Activated B cell treated with CpG ODN at 0.5 μM for 24 hours (primary cell): ENCODE results near the gene MBD6. TPM values are rescaled to one million over a fixed set of nuclear protein-coding genes. Genes with fewer than 3 reads are reported as not detected.

Experiments
- ATAC-seq: fragments of 200-7000 bp; cut with Tn5 transposase; one replicate; pipeline ENCODE4 v1.10.0; 2021; ENCODE audit warnings: low read depth, mild to moderate bottlenecking, moderate library complexity
- CTCF ChIA-PET: fragments of 350-600 bp; sonication (Branson Sonifier 250); formaldehyde crosslinking; loops from one replicate; lab custom pipeline; 2021; ENCODE audit warnings: antibody characterized with exemption; lab: Charles Lee
- POLR2A ChIA-PET: fragments of 350-600 bp; sonication (Branson Sonifier 250); formaldehyde crosslinking; loops from one replicate; lab custom pipeline; 2021; ENCODE audit warnings: antibody characterized with exemption; lab: Charles Lee
- DNase-seq: peaks from one replicate; pipeline ENCODE4 v3.0.0; 2022
- H3K27ac Mint-ChIP-seq: one replicate; pipeline ENCODE4 v1.8.0; 2020; ENCODE audit warnings: mixed read lengths
- H3K27me3 Mint-ChIP-seq: one replicate; pipeline ENCODE4 v1.8.0; 2021; ENCODE audit warnings: mixed read lengths
- H3K36me3 Mint-ChIP-seq: one replicate; pipeline ENCODE4 v1.8.0; 2021; ENCODE audit warnings: low read depth, mixed read lengths
- H3K4me1 Mint-ChIP-seq: one replicate; pipeline ENCODE4 v1.8.0; 2021; ENCODE audit warnings: mixed read lengths
- H3K4me3 Mint-ChIP-seq: one replicate; pipeline ENCODE4 v1.8.0; 2020; ENCODE audit warnings: mild to moderate bottlenecking, mixed read lengths
- H3K9me3 Mint-ChIP-seq: one replicate; pipeline ENCODE4 v1.8.0; 2020; ENCODE audit warnings: mixed read lengths
- CTCF ChIP-seq: fragments of 200-600 bp; IDR thresholded peaks from one replicate; pipeline ENCODE4 v1.8.0; 2022; ENCODE audit warnings: antibody characterized with exemption, mild to moderate bottlenecking
- intact Hi-C: fragments of 100-400 bp; cut with micrococcal nuclease; formaldehyde crosslinking; loops from one replicate; pipeline ENCODE4 v1.15.1; 2024
- total RNA-seq: library from RNA; stranded (reverse); gene quantifications from 2 replicates; pipeline ENCODE4 v1.2.3, GENCODE V29; 2022

Gene MBD6
- total RNA-seq, 1 donor from 2014 or later: 105 TPM

GRCh38 chr12:57546438-57547287, 24.0 kb downstream of the MBD6 start, which contains the start of gene DCTN2:
DCTN2 (minus strand) TSS chr12:57547192; CDS start chr12:57547063, 129 bp downstream.
- Mint-ChIP-seq H3K36me3 (peaks cover 20% of the 10 kb centered on the region), H3K4me3 (peak within 1 kb of the TSS; percentile 99), H3K27ac (peak within 1 kb of the TSS; percentile 84), H3K27me3 (peaks cover 10% of the 10 kb centered on the region), H3K4me1 (peaks cover 36% of the 10 kb centered on the region), H3K9me3 (no peaks in the 10 kb centered on the region)
- ChIA-PET POLR2A (interaction anchor here (0.6 to 2.6 kb wide), 11 partner anchors 12 to 88 kb away, joined by 3 to 18 read pairs (median 5); partner anchors contain the start of genes ARHGAP9, DDIT3, GLI1 and MBD6), CTCF (interaction anchor here (1.2 to 1.3 kb wide), 2 partner anchors 37 to 88 kb away, joined by 3 read pairs; no protein-coding TSS in a partner anchor)
- ATAC-seq: peak; percentile 97
- peak; percentile 81 for DNase-seq
- no peak for TF ChIP-seq CTCF
- intact Hi-C loops: loop anchor here (1.0 kb wide), 4 partner anchors 24 to 148 kb away; partner anchors contain the start of genes GLI1, MBD6 and OS9

- TF ChIP-seq CTCF: no peak
Observed at GRCh38 chr12:57547288-57548012, 24.8 kb downstream of the MBD6 start.

GRCh38 chr12:57548013-57548315, 25.3 kb downstream of the MBD6 start:
- TF ChIP-seq CTCF: no peak
- no peak for DNase-seq
- Mint-ChIP-seq H3K4me1 (peaks cover 36% of the 10 kb centered on the region), H3K4me3 (no peak overlapping the region), H3K27ac (no peak overlapping the region), H3K27me3 (peaks cover 10% of the 10 kb centered on the region), H3K36me3 (peaks cover 15% of the 10 kb centered on the region), H3K9me3 (no peaks in the 10 kb centered on the region)
- intact Hi-C loops: no loop called here
- ChIA-PET POLR2A (no interaction called here), CTCF (no interaction called here)
- ATAC-seq: no peak

More at GRCh38 chr12:57547288-57548012, 24.8 kb downstream of the MBD6 start:
- ATAC-seq (no peak), DNase-seq (no peak)
- Mint-ChIP-seq H3K27me3 (peaks cover 10% of the 10 kb centered on the region), H3K27ac (peak overlapping the region; percentile 84), H3K4me1 (peaks cover 36% of the 10 kb centered on the region), H3K9me3 (no peaks in the 10 kb centered on the region), H3K4me3 (peak overlapping the region; percentile 99), H3K36me3 (peaks cover 15% of the 10 kb centered on the region)
- CTCF ChIA-PET: interaction anchor here (1.2 to 1.3 kb wide), 2 partner anchors 36 to 88 kb away, joined by 3 read pairs; no protein-coding TSS in a partner anchor
- intact Hi-C loops: loop anchor here (1.0 kb wide), 4 partner anchors 25 to 147 kb away; partner anchors contain the start of genes GLI1, MBD6 and OS9
- POLR2A ChIA-PET: interaction anchor here (0.7 to 2.6 kb wide), 8 partner anchors 13 to 89 kb away, joined by 3 to 18 read pairs (median 9); partner anchors contain the start of genes ARHGAP9, DDIT3, MBD6 and PIP4K2C

- TF ChIP-seq CTCF: no peak
- no peaks in the 10 kb centered on the region for H3K9me3 Mint-ChIP-seq
- ChIA-PET CTCF (no interaction called here), POLR2A (no interaction called here)
- peaks cover 12% of the 10 kb centered on the region for H3K36me3 Mint-ChIP-seq
- no peak overlapping the region for H3K27ac Mint-ChIP-seq
- peaks cover 33% of the 10 kb centered on the region for H3K4me1 Mint-ChIP-seq
- intact Hi-C loops: no loop called here
- ATAC-seq (no peak), DNase-seq (no peak)
- H3K27me3 Mint-ChIP-seq: peaks cover 10% of the 10 kb centered on the region
- peak overlapping the region; percentile 45 for H3K4me3 Mint-ChIP-seq
Observed at GRCh38 chr12:57548488-57548887, 25.9 kb downstream of the MBD6 start.
